Measurements from ENCODE around the gene CARD9. TPM values are rescaled to one million over a fixed set of nuclear protein-coding genes. Genes with fewer than 3 reads are reported as not detected.

The CARD9 gene
- total RNA-seq, 1 experiment from 2014 or later, result 1.1 TPM

DNA sequence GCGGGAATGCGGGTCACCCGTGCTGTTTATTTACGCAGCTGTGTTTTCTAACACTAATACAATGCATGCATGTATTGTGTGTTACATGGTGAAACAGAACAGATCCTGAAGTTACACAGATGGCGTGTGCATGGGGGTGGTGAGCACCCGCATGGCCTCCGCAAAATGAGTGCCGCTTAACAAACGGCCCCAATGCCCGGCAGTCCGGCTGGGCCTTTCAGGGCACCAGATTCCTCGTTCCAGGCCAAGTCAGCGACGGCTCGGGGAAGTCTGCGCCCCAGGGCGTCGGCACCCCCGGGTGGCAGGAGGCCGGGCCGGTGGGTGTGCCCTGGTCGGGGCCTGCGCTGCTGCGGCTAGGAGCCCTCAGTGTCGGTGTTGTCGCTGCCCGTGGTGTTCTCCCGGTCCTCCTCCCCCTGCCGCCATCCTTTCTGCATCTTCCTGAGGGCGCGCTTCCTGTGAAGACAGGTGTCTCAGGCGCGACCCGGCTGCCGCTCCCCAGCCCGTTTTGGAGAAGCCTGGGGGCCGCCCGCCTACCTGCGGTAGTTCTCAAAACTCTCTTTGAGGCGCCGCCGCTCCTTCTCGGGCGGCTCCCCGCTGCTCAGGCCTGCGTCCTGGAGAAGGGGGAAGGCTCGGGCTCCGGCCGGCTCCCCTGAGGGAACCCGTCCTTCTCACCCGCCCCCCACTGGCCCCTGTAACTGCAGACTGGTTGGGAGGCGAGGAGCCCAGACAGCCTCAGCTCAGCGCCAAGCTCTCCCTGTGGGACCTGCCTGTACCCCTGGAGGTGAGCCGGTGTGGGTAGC is 9.3 kb downstream of the CARD9 start:
- no peaks in the 10 kb centered on the region for H3K9me3 ChIP-seq (ENCODE audit: low read length)
- peak overlapping the region; percentile 71; the same call in 1 of the 2 replicates for H3K4me3 ChIP-seq (ENCODE audit: low read length)
- ChIA-PET CTCF (interaction anchor here (0.6 kb wide), 1 partner anchor 121 kb away, joined by 3 read pairs; no protein-coding TSS in a partner anchor), POLR2A (ENCODE audit: unreplicated experiment) (interaction anchor here (0.6 kb wide), 1 partner anchor 18 kb away, joined by 3 read pairs; no protein-coding TSS in a partner anchor)
- ATAC-seq, result no peak
- H3K4me2 ChIP-seq (ENCODE audit: low read length), result peak overlapping the region; percentile 50
- TSS peak; percentile 51 for BruUV-seq (replicated peaks)
- no peaks in the 10 kb centered on the region for H4K20me1 ChIP-seq (ENCODE audit: low read length)
- no peaks in the 10 kb centered on the region for H3K36me3 ChIP-seq (ENCODE audit: low read depth, low read length)
- DNase-seq, result no peak
- H3K27ac ChIP-seq (ENCODE audit: low read length), result no peak overlapping the region
- no peak overlapping the region for H2AFZ ChIP-seq (ENCODE audit: low read length)
- no peaks in the 10 kb centered on the region for H3K79me2 ChIP-seq (ENCODE audit: low read length)
- TF ChIP-seq, protein P1, sequence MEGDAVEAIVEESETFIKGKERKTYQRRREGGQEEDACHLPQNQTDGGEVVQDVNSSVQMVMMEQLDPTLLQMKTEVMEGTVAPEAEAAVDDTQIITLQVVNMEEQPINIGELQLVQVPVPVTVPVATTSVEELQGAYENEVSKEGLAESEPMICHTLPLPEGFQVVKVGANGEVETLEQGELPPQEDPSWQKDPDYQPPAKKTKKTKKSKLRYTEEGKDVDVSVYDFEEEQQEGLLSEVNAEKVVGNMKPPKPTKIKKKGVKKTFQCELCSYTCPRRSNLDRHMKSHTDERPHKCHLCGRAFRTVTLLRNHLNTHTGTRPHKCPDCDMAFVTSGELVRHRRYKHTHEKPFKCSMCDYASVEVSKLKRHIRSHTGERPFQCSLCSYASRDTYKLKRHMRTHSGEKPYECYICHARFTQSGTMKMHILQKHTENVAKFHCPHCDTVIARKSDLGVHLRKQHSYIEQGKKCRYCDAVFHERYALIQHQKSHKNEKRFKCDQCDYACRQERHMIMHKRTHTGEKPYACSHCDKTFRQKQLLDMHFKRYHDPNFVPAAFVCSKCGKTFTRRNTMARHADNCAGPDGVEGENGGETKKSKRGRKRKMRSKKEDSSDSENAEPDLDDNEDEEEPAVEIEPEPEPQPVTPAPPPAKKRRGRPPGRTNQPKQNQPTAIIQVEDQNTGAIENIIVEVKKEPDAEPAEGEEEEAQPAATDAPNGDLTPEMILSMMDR (conservative IDR thresholded peaks at IDR 0.05; ENCODE audit: low read depth, low read length), result no peak
- TF ChIP-seq EZH2phosphoT487 (IDR thresholded peaks at IDR 0.05; ENCODE audit: borderline replicate concordance, low read length) (no peak), EZH2 (IDR thresholded peaks at IDR 0.05; ENCODE audit: low read length, unreplicated experiment) (no peak)
- no peak overlapping the region for H3K9ac ChIP-seq (ENCODE audit: low read length)
- H3F3A ChIP-seq (ENCODE audit: low read length, unreplicated experiment), result no peaks in the 10 kb centered on the region
- H3K4me1 ChIP-seq (ENCODE audit: insufficient read depth, low read length), result peaks cover 9% of the 10 kb centered on the region; the same call in 1 of the 2 replicates
- intact Hi-C loops (cut with micrococcal nuclease), result loop anchor here (2.0 kb wide), 1 partner anchor 19 kb away; no protein-coding TSS in a partner anchor
- no peaks in the 10 kb centered on the region for H3K9me2 ChIP-seq (replicated peaks; ENCODE audit: low read length)
- no peaks in the 10 kb centered on the region for H3K27me3 ChIP-seq (ENCODE audit: low read length)

DNA sequence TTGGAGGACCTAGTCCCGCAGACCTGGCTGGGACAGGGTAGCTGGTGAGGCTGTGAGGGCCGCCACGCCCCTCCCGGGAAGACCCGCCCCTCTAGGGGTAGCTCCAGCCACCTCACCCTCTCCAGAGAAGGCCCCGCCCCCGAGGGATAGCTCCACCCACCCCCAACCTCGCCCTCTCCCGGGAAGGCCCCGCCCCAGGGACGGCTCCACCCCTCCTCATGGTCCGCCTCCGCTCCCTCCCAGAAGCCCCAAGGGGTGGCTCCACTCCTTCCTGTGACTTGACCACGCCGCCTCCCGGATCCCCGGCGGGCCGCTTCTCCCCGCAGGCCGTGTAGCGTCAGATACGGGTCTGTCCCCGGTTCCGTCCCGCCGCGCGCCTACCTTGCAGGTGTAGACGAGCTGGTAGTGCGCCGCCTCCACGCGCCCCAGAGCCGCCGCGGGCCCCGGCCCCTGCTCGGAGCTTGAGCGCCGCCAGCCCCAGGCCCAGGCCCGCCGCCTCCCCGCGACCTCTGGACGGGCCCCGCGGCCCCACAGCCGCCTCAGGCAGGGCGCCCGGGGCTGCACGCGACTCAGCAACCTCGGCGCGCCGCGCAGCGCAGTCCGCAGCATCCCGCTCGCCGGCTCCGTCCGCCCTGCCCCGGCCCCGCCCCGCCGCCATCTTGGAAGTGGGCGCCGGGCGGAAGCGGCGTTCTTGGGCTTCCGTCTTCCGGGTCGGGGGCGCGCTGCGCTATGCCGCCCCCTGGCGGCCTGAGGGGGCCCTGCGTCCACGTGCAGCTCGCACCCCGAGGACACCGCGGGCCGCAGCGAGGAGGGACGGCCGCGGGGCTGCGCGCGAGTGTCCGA is 10.1 kb downstream of the CARD9 start, which contains the start of gene DNLZ:
TSS of gene DNLZ (minus strand) at position 639 of the 843 bp plus-strand sequence. CDS start at position 609, 30 bp downstream.
- DNase-seq, result peak; percentile 88

More for the DNA sequence above, 10.1 kb downstream of the CARD9 start, which contains the start of gene DNLZ:
- H3K4me1 ChIP-seq (ENCODE audit: insufficient read depth, low read length), result peaks cover 9% of the 10 kb centered on the region; the same call in 1 of the 2 replicates
- H3F3A ChIP-seq (ENCODE audit: low read length, unreplicated experiment), result no peaks in the 10 kb centered on the region
- peak within 1 kb of the TSS; percentile 91 for H3K9ac ChIP-seq (ENCODE audit: low read length)
- peak within 1 kb of the TSS; percentile 71 for H3K4me3 ChIP-seq (ENCODE audit: low read length)
- no peaks in the 10 kb centered on the region for H3K9me2 ChIP-seq (replicated peaks; ENCODE audit: low read length)
- no peak for TF ChIP-seq EZH2phosphoT487 (IDR thresholded peaks at IDR 0.05; ENCODE audit: borderline replicate concordance, low read length)
- TF ChIP-seq, protein P1 (conservative IDR thresholded peaks at IDR 0.05; ENCODE audit: low read depth, low read length), result peak; percentile 74
- TF ChIP-seq EZH2 (IDR thresholded peaks at IDR 0.05; ENCODE audit: low read length, unreplicated experiment), result no peak
- no peaks in the 10 kb centered on the region for H3K79me2 ChIP-seq (ENCODE audit: low read length)
- ChIA-PET POLR2A (ENCODE audit: unreplicated experiment) (interaction anchor here (0.5 to 0.9 kb wide), 10 partner anchors 8 to 402 kb away, joined by 3 to 7 read pairs (median 3); no protein-coding TSS in a partner anchor), CTCF (interaction anchor here (0.6 to 1.0 kb wide), 3 partner anchors 17 to 135 kb away, joined by 3 to 13 read pairs (median 3); no protein-coding TSS in a partner anchor)
- H3K9me3 ChIP-seq (ENCODE audit: low read length), result no peaks in the 10 kb centered on the region
- peak within 1 kb of the TSS; percentile 75 for H3K27ac ChIP-seq (ENCODE audit: low read length)
- H2AFZ ChIP-seq (ENCODE audit: low read length), result peak within 1 kb of the TSS; percentile 42; the same call in 1 of the 2 replicates
- no peaks in the 10 kb centered on the region for H3K36me3 ChIP-seq (ENCODE audit: low read depth, low read length)
- H3K4me2 ChIP-seq (ENCODE audit: low read length), result peak within 1 kb of the TSS; percentile 80
- BruUV-seq (replicated peaks), result no TSS peak
- no peaks in the 10 kb centered on the region for H3K27me3 ChIP-seq (ENCODE audit: low read length)
- no peaks in the 10 kb centered on the region for H4K20me1 ChIP-seq (ENCODE audit: low read length)
- peak; percentile 90 for ATAC-seq
- intact Hi-C loops (cut with micrococcal nuclease), result loop anchor here (2.0 kb wide), 1 partner anchor 19 kb away; no protein-coding TSS in a partner anchor
